A673 (cell line): Measurements from ENCODE around the gene SPACA4.

ENCODE experiments used
- EZH2 ChIP-seq: fragments of 200-600 bp; sonication (generic); IDR thresholded peaks from 2 replicates; pipeline ENCODE4 v1.6.1; 2017; ENCODE audit warnings: borderline replicate concordance, low read depth, mild to moderate bottlenecking, mixed read lengths, antibody characterized with exemption, low read length; ENCODE audit not compliant: poor library complexity, severe bottlenecking
- TF ChIP-seq, protein P1 (sequence below): fragments of 300-800, 200-600 bp; sonication (generic); conservative IDR thresholded peaks from 2 replicates; pipeline ENCODE4 v1.5.1; 2017; ENCODE audit warnings: low read depth, mild to moderate bottlenecking, antibody characterized with exemption, low read length, moderate library complexity, mixed read lengths

- TF ChIP-seq, protein P1, sequence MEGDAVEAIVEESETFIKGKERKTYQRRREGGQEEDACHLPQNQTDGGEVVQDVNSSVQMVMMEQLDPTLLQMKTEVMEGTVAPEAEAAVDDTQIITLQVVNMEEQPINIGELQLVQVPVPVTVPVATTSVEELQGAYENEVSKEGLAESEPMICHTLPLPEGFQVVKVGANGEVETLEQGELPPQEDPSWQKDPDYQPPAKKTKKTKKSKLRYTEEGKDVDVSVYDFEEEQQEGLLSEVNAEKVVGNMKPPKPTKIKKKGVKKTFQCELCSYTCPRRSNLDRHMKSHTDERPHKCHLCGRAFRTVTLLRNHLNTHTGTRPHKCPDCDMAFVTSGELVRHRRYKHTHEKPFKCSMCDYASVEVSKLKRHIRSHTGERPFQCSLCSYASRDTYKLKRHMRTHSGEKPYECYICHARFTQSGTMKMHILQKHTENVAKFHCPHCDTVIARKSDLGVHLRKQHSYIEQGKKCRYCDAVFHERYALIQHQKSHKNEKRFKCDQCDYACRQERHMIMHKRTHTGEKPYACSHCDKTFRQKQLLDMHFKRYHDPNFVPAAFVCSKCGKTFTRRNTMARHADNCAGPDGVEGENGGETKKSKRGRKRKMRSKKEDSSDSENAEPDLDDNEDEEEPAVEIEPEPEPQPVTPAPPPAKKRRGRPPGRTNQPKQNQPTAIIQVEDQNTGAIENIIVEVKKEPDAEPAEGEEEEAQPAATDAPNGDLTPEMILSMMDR, result no peak
- TF ChIP-seq EZH2, result no peak
Measured at GRCh38 chr19:48618916-48619691, 12.6 kb downstream of the SPACA4 start, which contains the start of the genes RPL18 and SPHK2.
